ENCODE measurements around the gene CFAP77. TPM values are rescaled to one million over a fixed set of nuclear protein-coding genes. Genes with fewer than 3 reads are reported as not detected.

CFAP77 gene
- total and polyA plus RNA-seq, 2 of the 13 experiments (the other 11 are each of a cell fraction or from before 2014, with no cell fraction given), result not detected

- ChIA-PET POLR2A (no interaction called here), CTCF (ENCODE audit: low intra/inter-chr PET ratio, low total read pairs) (no interaction called here)
- intact Hi-C loops (cut with micrococcal nuclease; ENCODE audit: unreplicated experiment), result no loop called here
- H3K27ac ChIP-seq (ENCODE audit: extremely low read length, insufficient read depth, low read length), result no peak overlapping the region
- in situ Hi-C loops (cut with HindIII; ENCODE audit: extremely low pct_ligation_motif_present, low pct_unique_long_range_greater_than_20kb), result no loop called here
- H3K4me1 ChIP-seq (ENCODE audit: insufficient read depth, low read length), result 0 out of 2 replicates have a peak, but pooled peaks cover 4% of the 10 kb centered on the region
- no peak overlapping the region for H3K4me2 ChIP-seq (ENCODE audit: low read depth, low read length)
- H3K27me3 ChIP-seq (ENCODE audit: control insufficient read depth in 1 of 2, insufficient read depth in 2 of 2, low read length in 2 of 2), result peaks cover 5 to 43% of the 10 kb centered on the region in 2 experiments; a peak in 3 of 5 replicates
- ATAC-seq (no peak), DNase-seq (ENCODE audit: low spot score) (no peak), FAIRE-seq (no peak)
- H3K79me2 ChIP-seq (ENCODE audit: insufficient read depth, low read length), result no peaks in the 10 kb centered on the region
- H3K36me3 ChIP-seq (replicated peaks in 1 of 2; ENCODE audit: control insufficient read depth in 1 of 2, insufficient read depth in 2 of 2, low read length in 2 of 2), result no peaks in the 10 kb centered on the region
- WGBS (ENCODE audit: low lambda C conversion rate), result 0% methylated on average over 1 of the region's 12 CpGs
- no peak overlapping the region for H2AFZ ChIP-seq (ENCODE audit: low read length)
- BruUV-seq (replicated peaks), result no TSS peak
- H3K4me3 ChIP-seq (replicated peaks in 1 of 3; ENCODE audit: insufficient read depth in 1 of 3, low read depth in 2 of 3, low read length in 3 of 3), result no peak overlapping the region
- peaks cover 6% of the 10 kb centered on the region for H3K9me3 ChIP-seq (ENCODE audit: low read length)
- no peaks in the 10 kb centered on the region for H4K20me1 ChIP-seq (ENCODE audit: insufficient read depth, low read length)
- H3K9ac ChIP-seq (ENCODE audit: insufficient read depth, low read depth, low read length), result no peak overlapping the region
- TF ChIP-seq HNRNPK (IDR thresholded peaks at IDR 0.05; ENCODE audit: low read depth, low read length, poor library complexity, severe bottlenecking), result no peak
- no peak for TF ChIP-seq ZNF331 (CRISPR knock-in tag; IDR thresholded peaks at IDR 0.05)
- TF ChIP-seq RARA (CRISPR knock-in tag; IDR thresholded peaks at IDR 0.05), result no peak
- no peak for TF ChIP-seq ZNF580 (CRISPR knock-in tag; IDR thresholded peaks at IDR 0.05; ENCODE audit: borderline replicate concordance, low read depth)
- TF ChIP-seq ZNF382 (CRISPR knock-in tag; IDR thresholded peaks at IDR 0.05; ENCODE audit: borderline replicate concordance), result no peak
- TF ChIP-seq ZNF335 (CRISPR knock-in tag; IDR thresholded peaks at IDR 0.05), result no peak
- TF ChIP-seq, protein P1, sequence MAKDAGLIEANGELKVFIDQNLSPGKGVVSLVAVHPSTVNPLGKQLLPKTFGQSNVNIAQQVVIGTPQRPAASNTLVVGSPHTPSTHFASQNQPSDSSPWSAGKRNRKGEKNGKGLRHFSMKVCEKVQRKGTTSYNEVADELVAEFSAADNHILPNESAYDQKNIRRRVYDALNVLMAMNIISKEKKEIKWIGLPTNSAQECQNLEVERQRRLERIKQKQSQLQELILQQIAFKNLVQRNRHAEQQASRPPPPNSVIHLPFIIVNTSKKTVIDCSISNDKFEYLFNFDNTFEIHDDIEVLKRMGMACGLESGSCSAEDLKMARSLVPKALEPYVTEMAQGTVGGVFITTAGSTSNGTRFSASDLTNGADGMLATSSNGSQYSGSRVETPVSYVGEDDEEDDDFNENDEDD (CRISPR knock-in tag; IDR thresholded peaks at IDR 0.05; ENCODE audit: borderline replicate concordance), result no peak
- no peak for TF ChIP-seq RELA (CRISPR knock-in tag; IDR thresholded peaks at IDR 0.05)
- no peak for TF ChIP-seq ZNF570 (CRISPR knock-in tag; IDR thresholded peaks at IDR 0.05; ENCODE audit: borderline replicate concordance)
- no peak for TF ChIP-seq NFAT5 (CRISPR knock-in tag; IDR thresholded peaks at IDR 0.05)
- TF ChIP-seq REL (CRISPR knock-in tag; conservative IDR thresholded peaks at IDR 0.05), result no peak
- TF ChIP-seq, protein P2, sequence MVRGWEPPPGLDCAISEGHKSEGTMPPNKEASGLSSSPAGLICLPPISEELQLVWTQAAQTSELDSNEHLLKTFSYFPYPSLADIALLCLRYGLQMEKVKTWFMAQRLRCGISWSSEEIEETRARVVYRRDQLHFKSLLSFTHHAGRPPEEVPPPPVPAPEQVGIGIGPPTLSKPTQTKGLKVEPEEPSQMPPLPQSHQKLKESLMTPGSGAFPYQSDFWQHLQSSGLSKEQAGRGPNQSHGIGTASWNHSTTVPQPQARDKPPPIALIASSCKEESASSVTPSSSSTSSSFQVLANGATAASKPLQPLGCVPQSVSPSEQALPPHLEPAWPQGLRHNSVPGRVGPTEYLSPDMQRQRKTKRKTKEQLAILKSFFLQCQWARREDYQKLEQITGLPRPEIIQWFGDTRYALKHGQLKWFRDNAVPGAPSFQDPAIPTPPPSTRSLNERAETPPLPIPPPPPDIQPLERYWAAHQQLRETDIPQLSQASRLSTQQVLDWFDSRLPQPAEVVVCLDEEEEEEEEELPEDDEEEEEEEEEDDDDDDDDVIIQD (CRISPR knock-in tag; IDR thresholded peaks at IDR 0.05; ENCODE audit: low read depth), result no peak
- no peak for TF ChIP-seq ZNF101 (CRISPR knock-in tag; IDR thresholded peaks at IDR 0.05; ENCODE audit: borderline replicate concordance, low read depth)
- no peak for TF ChIP-seq HMGXB4 (CRISPR knock-in tag; IDR thresholded peaks at IDR 0.05; ENCODE audit: borderline replicate concordance in 1 of 2, low read depth in 1 of 2)
- no peak for TF ChIP-seq TEAD2 (CRISPR knock-in tag; IDR thresholded peaks at IDR 0.05)
Measured at GRCh38 chr9:132537352-132537751, 127.3 kb downstream of the CFAP77 start.
